Activated naive CD4-positive, alpha-beta T cell treated with Interleukin-2 at 50 U/mL for 16 hours (primary cell): ENCODE results near the gene DAZAP1.

Experiments used
- DNase-seq: peaks from one replicate; pipeline ENCODE4 v3.0.0-alpha.2; 2020

The DAZAP1 gene

DNA sequence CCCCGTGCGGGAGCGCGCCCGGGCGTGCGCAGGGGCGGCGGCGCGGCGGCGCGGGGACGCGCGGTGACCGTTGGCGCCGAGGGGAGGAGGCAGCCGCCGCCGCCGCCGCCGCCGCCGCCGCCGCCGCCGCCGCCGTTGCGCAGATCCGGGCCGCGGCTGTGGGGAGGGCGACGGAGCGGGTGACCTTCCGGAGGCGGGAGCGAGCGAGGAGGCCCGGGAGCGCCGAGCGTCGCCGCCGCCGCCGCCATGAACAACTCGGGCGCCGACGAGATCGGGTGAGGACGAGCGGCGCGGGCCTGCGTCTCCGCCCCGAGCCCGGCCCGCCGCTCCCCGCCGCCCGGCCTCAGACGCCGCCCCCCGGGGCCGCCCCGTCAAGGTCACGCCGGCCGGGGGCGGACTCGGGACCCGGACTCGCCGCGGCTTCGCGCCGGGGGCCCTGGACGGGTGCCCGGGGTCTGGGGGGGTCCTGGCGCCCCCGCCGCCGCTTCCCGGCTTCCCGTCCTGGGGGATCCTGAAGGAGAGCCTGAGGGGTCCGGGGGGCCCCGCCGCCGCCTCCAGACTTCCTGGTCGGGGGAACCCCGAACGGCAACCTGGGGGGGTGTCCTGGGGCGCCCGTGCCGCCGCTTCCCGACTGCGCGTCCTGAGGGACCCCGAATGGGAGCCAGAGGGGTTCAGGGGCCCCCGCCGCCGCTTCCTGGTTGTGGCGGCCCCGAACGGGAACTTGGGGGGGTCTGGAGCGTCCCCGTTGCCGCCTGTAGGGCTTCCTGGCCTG, at the start of gene DAZAP1:
TSS of gene DAZAP1 (plus strand) at position 59 of the 772 bp plus-strand sequence. CDS start at position 247, 188 bp downstream.
- peak; percentile 43 for DNase-seq

GRCh38 chr19:1360126-1360817, 47.1 kb upstream of the DAZAP1 start:
- DNase-seq = no peak

DNA sequence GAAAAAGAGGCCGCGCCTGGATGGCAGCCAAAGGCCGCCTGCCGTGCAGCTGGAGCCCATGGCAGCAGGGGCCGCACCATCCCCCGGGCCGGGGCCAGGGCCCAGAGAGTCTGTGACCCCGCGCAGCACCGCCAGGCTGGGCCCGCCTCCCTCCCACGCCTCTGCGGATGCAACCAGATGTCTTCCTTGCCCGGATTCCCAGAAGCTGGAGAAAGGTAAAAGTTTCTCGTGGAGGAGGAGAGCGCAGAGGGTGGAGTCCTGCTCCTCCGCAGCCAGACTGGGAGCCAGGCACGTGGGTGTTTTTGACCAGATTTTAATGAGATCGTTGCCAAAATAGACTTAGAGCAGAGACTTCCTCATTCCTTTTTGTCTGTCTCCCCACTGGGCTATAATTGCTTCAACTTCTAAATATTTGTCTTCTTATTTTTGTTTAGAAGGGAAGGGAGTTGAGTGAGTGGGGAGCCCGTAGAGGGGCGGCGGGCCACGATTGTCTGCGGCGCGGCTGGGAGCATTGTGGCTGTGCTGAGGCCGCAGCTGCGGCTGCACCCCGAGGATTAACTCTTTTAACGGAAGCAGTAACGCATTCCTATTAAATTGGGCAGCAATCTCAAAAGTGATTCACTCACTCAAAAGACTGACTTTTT, 46.4 kb upstream of the DAZAP1 start:
- no peak for DNase-seq

GRCh38 chr19:1361601-1362386, 45.6 kb upstream of the DAZAP1 start:
- no peak for DNase-seq

DNA sequence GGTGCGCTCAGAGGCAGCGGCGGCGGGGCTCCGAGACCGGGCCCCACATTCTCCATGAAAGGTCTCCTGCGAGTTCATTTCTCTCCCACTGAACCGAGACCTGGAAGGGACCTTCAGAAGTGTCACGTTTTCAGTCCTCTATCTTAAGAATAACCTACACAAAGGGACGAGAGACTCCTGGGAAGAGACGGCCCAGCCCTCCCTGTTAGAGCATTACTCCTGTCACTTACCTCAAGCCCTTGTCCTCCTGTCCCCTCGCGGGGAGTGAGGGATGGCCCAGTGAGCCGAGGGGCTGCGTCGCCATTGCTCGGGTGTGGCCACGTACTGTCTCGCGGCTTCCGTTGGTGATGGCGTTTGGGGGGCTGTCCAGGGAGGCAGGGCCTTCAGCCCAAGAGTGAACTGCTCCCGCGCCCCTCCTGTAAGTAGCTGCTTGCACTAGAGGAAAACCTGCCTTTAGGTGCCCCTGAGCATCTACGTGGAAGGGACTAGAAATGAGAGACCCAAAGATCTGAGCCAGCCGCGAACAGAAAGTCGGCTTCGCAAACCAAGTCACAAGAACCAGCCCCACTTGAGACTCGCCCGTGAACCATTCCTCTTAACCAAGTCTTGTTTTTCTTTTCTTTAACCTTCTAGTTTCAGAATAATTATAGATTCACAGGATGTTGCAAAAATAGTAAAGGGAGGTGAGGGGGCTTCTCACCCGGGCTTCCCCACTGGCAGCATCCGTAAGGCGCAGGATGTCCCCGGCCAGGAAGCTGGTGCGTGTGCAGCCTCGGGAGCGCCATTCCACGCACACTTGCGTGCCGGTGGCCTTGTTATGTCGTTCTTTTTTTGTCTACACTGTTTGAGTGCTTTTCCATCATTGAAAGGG, 44.8 kb upstream of the DAZAP1 start:
- no peak for DNase-seq

DNA sequence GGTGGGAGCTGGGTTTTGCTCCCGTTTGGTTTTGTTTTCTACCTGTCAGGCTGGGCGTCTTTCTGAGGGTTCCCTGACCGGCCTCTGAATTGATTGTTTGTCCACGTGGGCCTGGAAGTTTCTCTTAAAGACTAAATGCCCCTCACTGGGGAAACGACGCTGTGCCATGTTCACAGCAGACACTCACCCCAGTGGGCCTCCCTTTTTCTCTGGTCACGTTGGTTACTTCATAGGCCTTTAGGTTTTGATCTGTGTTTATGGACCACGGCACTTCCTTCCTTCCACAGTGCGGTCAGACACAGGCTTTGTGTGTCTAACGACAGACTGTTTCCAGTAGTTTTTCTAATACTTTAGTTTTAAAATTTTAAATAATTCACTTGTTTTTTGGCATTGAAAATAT, 43.8 kb upstream of the DAZAP1 start:
- DNase-seq = no peak

GRCh38 chr19:1364070-1364704, 43.2 kb upstream of the DAZAP1 start:
- DNase-seq = no peak

DNA sequence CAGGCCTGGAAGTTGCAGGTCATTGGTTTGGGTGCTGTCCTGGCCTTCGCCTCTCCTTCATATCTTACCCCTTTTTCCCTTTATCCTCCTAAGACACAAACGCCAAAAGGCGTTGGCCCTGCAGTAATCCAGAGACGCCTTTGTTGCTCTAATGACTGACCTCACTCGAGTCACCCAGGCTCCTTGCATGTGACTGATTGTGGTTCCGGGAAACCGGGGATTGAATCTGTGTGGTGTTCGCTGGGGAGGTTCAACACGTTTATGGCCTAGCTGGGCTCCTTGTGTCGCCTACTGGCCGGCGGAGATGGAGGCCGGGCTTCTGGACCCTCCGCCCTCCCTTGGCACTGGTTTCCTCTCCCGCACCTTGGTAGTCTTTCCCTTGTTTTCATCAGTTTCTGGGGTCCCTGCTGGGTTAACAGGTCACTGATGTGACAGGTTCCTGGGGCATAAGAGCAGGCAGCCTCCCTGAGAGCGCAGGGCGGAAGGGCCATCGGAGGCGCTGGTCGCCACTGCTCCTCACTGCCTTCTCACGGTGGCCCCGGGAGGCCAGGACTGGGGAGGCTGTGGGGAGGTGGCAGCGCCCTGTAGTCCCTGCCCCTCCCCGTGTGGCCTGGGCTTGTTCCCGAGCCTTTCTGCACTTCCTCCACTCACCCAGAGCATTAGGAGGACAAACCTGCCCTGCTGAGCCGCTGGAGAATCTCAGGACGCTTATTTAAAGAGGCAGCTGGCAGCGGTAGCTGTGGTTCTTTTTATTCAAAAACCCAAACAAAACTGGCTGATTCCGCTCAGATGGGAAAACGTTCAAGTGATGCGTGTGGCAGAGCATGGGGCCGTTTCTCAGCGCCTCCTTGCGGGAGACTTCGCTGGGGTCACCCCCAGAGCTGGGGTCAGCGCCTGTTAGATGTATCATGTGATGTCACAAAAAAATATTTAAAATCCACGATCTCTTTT, 41.8 kb upstream of the DAZAP1 start:
- no peak for DNase-seq

- no peak for DNase-seq
Measured at GRCh38 chr19:1366296-1366695, 41.1 kb upstream of the DAZAP1 start.

DNA sequence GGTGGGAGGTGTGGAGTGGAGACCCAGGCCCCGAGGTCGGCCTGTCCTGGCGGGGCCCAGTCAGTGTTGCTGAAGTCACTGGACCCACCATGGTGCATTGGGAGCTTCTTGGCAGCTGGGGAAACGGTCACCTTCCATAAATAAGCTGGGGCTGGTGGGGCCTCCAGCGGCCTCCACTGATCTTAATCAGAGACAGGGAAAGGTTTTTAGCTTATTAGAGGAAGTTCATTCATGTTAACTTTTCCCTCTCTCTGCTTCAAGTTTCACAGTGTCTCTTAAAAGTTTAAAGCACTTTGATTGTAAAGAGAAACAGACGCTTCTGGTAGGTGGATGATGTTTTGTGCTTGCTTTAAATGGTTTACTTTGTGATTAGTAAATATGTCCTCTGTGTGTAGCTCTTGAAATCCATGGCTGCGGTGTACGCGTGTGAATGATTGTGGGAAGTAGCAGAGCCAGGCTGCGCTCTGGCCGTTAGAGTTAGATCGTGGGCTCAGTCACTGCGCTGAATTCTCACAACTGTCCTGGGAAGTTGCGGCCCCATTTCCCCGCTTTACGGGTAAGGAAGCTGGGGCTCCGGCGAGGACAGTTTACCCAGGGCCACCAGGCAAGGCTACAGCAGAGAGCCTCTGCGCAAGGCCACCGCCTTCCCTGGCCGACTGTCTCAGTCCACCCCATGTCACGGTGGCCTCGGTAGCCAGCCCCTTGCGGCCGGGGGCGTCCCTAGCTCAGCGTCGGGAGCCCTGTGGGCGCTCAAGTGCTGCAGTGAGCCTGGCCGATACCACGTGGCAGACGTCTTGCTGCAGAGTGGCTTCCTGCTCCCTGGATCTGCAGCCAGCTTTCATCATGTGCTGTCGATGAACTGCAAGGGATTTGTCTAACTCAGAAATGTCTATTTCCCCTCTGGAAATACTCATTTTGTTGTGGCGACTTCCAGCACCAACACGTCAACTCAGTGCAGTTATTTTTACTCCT, 40.2 kb upstream of the DAZAP1 start:
- no peak for DNase-seq

DNA sequence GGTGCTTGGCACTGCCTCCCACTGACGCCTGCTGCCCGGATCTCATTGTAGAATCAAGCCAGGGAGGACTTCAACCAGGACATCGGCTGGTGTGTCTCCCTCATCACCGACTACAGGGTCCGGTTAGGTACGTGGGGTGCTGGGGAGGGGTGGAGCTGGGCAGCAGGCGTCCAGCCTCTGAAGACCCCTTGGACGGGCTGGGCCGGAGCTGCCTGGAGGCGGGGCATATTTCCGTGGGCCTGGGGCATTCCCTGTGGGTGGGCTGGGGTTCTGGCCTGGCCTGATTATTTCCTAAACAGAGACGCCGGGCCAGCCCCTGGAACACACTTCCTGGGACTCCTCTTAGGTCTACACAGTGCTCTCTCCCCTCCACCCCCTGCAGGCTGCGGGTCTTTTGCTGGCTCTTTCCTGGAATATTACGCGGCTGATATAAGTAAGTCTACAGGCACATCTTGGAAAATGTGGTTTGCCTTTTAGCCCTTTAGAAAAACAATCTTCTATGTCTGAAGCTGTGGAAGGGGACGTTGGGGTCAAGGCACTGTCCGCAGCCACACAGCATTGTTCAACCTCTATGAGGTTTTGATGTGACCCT, 38.1 kb upstream of the DAZAP1 start:
- DNase-seq = no peak

DNA sequence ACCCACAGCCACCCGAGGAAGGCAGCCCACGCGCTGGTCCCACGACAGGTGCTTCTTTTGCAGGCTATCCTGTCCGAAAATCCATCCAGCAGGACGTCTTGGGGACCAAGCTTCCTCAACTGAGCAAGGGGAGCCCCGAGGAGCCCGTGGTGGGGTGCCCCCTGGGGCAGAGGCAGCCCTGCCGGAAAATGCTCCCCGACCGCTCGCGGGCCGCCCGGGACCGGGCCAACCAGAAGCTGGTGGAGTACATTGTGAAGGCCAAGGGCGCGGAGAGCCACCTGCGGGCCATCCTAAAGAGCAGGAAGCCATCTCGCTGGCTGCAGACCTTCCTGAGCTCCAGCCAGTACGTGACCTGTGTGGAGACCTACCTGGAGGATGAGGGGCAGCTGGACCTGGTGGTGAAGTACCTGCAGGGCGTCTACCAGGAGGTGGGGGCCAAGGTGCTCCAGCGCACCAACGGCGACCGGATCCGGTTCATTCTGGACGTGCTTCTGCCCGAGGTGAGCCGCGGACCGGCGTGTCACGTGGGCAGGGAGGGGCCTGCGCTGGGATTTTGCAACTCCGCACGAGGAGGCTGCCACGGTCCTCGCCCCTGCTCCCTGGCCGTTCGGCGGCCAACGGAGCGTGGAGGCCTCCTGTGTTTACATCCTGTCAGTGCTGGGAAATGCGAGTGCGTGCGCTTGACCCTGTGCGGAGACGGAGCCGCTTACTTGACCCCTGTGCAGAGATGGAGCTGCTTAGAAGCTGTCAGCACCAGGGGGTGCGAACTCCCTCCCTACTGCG, 36.6 kb upstream of the DAZAP1 start:
- no peak for DNase-seq

DNA sequence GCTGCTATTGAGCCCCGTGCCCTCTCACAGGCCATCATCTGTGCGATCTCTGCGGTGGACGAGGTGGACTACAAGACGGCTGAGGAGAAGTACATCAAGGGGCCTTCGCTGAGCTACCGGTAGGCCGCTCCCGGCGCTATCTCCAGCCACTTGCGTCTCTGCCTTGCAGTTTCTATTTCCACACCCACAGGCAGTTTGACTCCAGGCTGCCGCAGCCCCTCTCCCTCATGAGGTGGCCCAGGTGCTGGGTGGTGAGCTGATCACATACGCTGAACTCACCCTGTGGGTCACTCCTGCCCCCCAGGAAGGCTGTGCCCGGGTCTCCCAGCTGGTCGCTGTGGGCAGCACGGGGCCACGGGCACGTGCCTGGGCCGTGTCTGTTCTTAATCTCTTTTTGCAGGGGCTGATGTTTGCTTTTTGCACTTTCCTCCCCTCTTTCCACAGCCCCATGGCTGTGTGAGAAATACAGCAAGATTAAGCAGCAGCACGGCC, 34.3 kb upstream of the DAZAP1 start:
- DNase-seq = no peak

GRCh38 chr19:1373534-1374249, 33.7 kb upstream of the DAZAP1 start:
- DNase-seq = no peak

- DNase-seq = no peak
Measured at GRCh38 chr19:1374250-1374577, 33.2 kb upstream of the DAZAP1 start.

- DNase-seq = no peak
Measured at GRCh38 chr19:1376415-1376805, 31.0 kb upstream of the DAZAP1 start.
